Type B pancreatic cell (in vitro differentiated cells): Measurements from ENCODE around the gene POLR1D. TPM values are rescaled to one million over a fixed set of nuclear protein-coding genes. Genes with fewer than 3 reads are reported as not detected.

ENCODE experiments used
- DNase-seq: peaks from one replicate; pipeline ENCODE4 v3.0.0; 2021; ENCODE audit warnings: mixed read lengths; ENCODE audit not compliant: unreplicated experiment; ENCODE audit errors: extremely low spot score
- H3K27ac Mint-ChIP-seq: 2 replicates; pipeline ENCODE4 v1.8.0; 2021; ENCODE audit warnings: mild to moderate bottlenecking, mixed read lengths
- H3K27me3 Mint-ChIP-seq: 2 replicates; pipeline ENCODE4 v1.8.0; 2021; ENCODE audit warnings: mixed read lengths
- H3K36me3 Mint-ChIP-seq: 2 replicates; pipeline ENCODE4 v1.8.0; 2021; ENCODE audit warnings: mixed read lengths
- H3K4me1 Mint-ChIP-seq: one replicate; pipeline ENCODE4 v1.8.0; 2021; ENCODE audit warnings: mixed read lengths; ENCODE audit not compliant: unreplicated experiment
- H3K4me3 Mint-ChIP-seq: 2 replicates; pipeline ENCODE4 v1.8.0; 2021; ENCODE audit warnings: mild to moderate bottlenecking, mixed read lengths
- H3K9me3 Mint-ChIP-seq: 2 replicates; pipeline ENCODE4 v1.8.0; 2021; ENCODE audit warnings: mixed read lengths
- total RNA-seq: library from RNA; stranded (reverse); gene quantifications from 2 replicates; pipeline ENCODE4 v1.2.1, GENCODE V29; 2021; ENCODE audit warnings: low replicate concordance
- TF ChIP-seq, protein P1 (sequence below): fragments of 200-600 bp; sonication (generic); conservative IDR thresholded peaks from 2 replicates; pipeline ENCODE4 v1.5.0; 2021; ENCODE audit warnings: antibody characterized with exemption, mild to moderate bottlenecking

Gene POLR1D
- total RNA-seq, 1 donor from 2014 or later = 118 TPM

DNA sequence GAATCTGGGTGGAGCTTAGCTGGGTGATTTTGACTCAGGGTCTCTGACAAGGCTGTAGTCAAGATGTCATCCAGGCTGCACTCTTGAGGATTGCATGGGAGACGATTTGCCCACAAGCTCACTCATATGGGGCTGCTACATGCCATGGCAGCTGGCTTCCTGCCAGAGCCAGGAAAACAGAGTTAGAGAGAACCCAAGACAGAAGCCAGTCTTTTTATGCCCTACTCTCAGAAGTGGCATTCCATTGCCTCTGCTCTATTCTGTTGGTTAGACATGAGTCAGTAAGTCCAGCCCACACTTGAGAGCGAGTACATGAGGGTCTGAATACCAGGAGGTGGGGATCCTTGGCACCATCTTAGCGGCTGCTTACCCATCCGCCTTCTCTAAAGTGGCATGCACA is 9.5 kb downstream of the POLR1D start:
- no peaks in the 10 kb centered on the region for H3K9me3 Mint-ChIP-seq
- no peak for DNase-seq
- H3K36me3 Mint-ChIP-seq = peaks cover 39% of the 10 kb centered on the region
- no peak overlapping the region for H3K4me3 Mint-ChIP-seq
- H3K4me1 Mint-ChIP-seq = peaks cover 14% of the 10 kb centered on the region
- no peak overlapping the region for H3K27ac Mint-ChIP-seq
- no peaks in the 10 kb centered on the region for H3K27me3 Mint-ChIP-seq
- TF ChIP-seq, protein P1, sequence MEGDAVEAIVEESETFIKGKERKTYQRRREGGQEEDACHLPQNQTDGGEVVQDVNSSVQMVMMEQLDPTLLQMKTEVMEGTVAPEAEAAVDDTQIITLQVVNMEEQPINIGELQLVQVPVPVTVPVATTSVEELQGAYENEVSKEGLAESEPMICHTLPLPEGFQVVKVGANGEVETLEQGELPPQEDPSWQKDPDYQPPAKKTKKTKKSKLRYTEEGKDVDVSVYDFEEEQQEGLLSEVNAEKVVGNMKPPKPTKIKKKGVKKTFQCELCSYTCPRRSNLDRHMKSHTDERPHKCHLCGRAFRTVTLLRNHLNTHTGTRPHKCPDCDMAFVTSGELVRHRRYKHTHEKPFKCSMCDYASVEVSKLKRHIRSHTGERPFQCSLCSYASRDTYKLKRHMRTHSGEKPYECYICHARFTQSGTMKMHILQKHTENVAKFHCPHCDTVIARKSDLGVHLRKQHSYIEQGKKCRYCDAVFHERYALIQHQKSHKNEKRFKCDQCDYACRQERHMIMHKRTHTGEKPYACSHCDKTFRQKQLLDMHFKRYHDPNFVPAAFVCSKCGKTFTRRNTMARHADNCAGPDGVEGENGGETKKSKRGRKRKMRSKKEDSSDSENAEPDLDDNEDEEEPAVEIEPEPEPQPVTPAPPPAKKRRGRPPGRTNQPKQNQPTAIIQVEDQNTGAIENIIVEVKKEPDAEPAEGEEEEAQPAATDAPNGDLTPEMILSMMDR = no peak

DNA sequence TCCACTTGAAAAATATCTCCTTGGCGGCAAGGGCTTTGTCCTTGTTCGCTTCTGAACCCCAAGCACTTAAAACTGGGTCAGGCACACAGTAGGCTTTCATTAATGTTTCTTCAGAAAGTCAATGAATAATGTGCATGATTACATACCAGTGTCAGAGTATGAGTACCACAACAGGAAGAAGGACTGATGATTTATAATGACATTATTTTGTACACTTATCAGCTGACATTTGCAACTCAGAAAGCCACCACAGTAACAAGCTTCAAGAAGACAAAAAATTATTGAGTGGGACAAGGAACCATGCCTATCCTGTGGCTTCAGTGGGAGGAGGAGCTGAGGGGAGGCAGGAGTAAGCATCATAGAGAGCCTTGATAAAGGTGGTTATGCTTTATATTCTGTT is 10.0 kb downstream of the POLR1D start:
- H3K9me3 Mint-ChIP-seq = no peaks in the 10 kb centered on the region
- H3K36me3 Mint-ChIP-seq = peaks cover 39% of the 10 kb centered on the region
- DNase-seq = no peak
- H3K27ac Mint-ChIP-seq = no peak overlapping the region
- TF ChIP-seq, protein P1 = no peak
- no peak overlapping the region for H3K4me3 Mint-ChIP-seq
- no peaks in the 10 kb centered on the region for H3K27me3 Mint-ChIP-seq
- peaks cover 17% of the 10 kb centered on the region for H3K4me1 Mint-ChIP-seq

DNA sequence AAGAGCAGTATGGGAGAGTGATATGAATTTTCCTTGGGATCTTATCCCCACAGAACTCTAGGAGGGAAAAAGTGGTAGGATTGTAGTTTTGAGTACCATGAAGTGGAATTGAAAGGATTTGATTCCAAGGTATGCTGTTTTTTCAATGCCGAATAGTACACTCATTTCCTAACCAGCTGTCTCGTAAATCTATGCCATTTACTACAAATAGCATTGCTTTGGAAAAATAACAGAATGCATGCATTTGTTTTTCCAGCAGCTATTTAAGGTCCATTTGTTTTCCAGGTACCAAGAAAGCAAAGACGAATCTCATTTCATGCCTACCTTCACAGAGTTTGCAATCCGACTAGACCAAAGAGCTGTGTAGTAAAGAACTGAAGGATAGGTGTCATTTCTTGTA is 10.5 kb downstream of the POLR1D start:
- Mint-ChIP-seq H3K27me3 (no peaks in the 10 kb centered on the region), H3K27ac (no peak overlapping the region), H3K4me1 (peaks cover 21% of the 10 kb centered on the region), H3K36me3 (peaks cover 34% of the 10 kb centered on the region), H3K9me3 (no peaks in the 10 kb centered on the region), H3K4me3 (no peak overlapping the region)
- TF ChIP-seq, protein P1 = no peak
- no peak for DNase-seq

DNA sequence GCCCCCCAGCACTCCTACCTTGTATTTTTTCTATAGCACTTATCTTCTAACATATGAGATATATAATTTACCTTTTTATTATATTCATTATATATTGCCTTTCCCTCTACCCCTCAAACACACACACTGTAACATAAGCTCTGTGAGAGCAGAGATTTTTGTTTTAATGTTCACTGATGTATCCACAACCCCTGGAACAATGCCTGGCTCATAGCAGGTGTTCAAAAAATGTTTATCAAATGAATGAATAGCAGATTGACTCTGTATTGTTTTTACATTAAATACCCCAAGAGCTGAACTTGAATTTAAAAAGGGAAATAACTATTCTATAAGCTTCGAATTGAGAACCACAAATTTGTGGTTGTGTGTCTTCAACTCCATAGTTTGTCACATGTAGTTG is 11.0 kb downstream of the POLR1D start:
- Mint-ChIP-seq H3K27ac (no peak overlapping the region), H3K4me3 (no peak overlapping the region), H3K9me3 (no peaks in the 10 kb centered on the region), H3K27me3 (no peaks in the 10 kb centered on the region), H3K36me3 (peaks cover 32% of the 10 kb centered on the region), H3K4me1 (peaks cover 19% of the 10 kb centered on the region)
- no peak for DNase-seq
- TF ChIP-seq, protein P1 = no peak

DNA sequence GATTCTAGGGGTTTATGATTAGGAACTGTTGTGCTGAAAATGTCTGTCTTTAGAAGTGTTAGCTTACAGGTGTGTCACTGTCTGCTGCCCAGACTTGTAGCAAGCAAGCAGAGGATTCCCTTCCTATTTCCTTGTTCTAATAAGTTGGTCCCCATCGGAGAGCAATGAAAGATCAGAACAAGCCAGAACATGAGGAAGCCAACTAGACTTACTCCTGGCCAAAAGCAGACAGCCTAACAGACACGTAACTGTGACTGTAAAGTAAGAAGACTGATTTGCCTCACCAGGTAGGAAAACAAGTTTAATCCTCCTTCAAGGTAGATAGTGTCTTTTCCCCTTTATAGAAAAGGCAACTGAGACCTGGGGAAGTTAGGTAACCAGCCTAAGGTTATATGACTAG is 12.5 kb downstream of the POLR1D start:
- TF ChIP-seq, protein P1 = no peak
- DNase-seq = no peak
- H3K36me3 Mint-ChIP-seq = peaks cover 25% of the 10 kb centered on the region
- H3K27ac Mint-ChIP-seq = no peak overlapping the region
- peaks cover 26% of the 10 kb centered on the region for H3K4me1 Mint-ChIP-seq
- H3K4me3 Mint-ChIP-seq = no peak overlapping the region
- no peaks in the 10 kb centered on the region for H3K27me3 Mint-ChIP-seq
- H3K9me3 Mint-ChIP-seq = no peaks in the 10 kb centered on the region

DNA sequence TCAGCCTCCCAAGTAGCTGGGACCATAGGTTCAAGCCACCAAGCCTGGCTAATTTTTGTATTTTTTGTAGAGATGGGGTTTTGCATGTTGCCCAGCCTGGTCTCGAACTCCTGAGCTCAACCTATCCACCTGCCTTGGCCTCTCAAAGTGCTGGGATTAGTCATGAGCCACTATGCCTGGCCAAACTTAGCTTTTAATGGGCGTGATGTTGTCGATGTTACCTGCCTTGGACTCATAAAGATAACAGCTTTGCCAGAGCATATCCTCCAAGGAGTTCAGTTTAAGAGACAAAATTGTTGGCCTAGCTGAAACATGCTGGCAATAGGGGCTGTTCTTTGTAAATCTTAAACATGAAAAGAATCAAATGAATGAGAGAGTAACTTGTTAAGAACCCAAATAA is 13.1 kb downstream of the POLR1D start:
- Mint-ChIP-seq H3K27ac (no peak overlapping the region), H3K4me3 (no peak overlapping the region), H3K4me1 (peaks cover 26% of the 10 kb centered on the region), H3K27me3 (no peaks in the 10 kb centered on the region), H3K36me3 (peaks cover 25% of the 10 kb centered on the region), H3K9me3 (no peaks in the 10 kb centered on the region)
- TF ChIP-seq, protein P1 = no peak
- DNase-seq = no peak
